ENCODE data around the gene GCK. TPM values are rescaled to one million over a fixed set of nuclear protein-coding genes. Genes with fewer than 3 reads are reported as not detected.

Gene GCK
- polyA plus RNA-seq (2011; rRNA removed): 0.35 and 0.47 TPM in 2 replicates
- 0.48 TPM in 1 of 2 replicates, not detected in the other for polyA minus RNA-seq (2011; rRNA and poly(A)+ RNA removed)

DNA sequence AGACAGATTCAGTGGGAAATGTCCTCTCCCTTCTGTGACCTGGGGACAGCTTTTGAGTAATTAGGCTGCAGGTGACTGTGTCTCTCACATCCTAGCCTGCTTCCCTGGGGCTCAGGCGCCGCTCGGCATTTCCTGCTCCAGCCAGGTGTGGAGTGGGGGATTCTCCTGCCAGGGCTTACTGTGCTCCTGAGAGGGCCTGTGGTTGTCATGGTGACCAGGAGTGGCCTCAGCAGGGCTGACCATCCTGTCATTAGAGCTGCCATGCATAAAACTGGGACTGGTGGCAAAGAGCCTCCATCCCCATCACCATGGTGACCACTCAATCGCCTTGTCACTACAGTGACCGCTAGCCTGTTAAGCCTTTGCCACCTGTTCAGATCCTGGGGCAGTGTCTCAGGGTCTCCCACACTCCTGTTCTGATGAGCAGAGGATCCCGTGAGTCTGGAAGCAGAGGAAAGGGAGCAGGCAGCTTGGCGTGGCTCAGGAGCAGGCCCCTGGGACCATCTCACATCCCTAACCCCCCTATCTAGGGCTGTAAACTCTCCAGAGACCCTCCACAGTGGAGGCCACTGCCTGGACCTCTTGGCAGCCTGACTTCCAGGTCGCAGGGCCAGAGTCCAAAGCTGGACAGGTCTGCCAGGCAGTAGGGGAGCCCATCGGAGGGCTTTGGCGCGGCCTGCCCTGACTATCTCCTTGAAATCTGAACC lies at the start of gene GCK:
Gene GCK (minus strand): TSS at position 154 of the 707 bp plus-strand sequence. CDS start 486 bp downstream, outside the sequence.
- ChIA-PET POLR2A (no interaction called here), CTCF (no interaction called here)
- peaks cover 8% of the 10 kb centered on the region for H3K27me3 ChIP-seq (ENCODE audit: control insufficient read depth, insufficient read depth, low read length)
- H3K9me3 ChIP-seq (ENCODE audit: control insufficient read depth, insufficient read depth, low read length): peaks cover 3% of the 10 kb centered on the region; the same call in 1 of the 2 replicates
- H3K27ac ChIP-seq (ENCODE audit: low read depth, low read length): no peak within 1 kb of the TSS
- TF ChIP-seq, protein P1, sequence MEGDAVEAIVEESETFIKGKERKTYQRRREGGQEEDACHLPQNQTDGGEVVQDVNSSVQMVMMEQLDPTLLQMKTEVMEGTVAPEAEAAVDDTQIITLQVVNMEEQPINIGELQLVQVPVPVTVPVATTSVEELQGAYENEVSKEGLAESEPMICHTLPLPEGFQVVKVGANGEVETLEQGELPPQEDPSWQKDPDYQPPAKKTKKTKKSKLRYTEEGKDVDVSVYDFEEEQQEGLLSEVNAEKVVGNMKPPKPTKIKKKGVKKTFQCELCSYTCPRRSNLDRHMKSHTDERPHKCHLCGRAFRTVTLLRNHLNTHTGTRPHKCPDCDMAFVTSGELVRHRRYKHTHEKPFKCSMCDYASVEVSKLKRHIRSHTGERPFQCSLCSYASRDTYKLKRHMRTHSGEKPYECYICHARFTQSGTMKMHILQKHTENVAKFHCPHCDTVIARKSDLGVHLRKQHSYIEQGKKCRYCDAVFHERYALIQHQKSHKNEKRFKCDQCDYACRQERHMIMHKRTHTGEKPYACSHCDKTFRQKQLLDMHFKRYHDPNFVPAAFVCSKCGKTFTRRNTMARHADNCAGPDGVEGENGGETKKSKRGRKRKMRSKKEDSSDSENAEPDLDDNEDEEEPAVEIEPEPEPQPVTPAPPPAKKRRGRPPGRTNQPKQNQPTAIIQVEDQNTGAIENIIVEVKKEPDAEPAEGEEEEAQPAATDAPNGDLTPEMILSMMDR (IDR thresholded peaks at IDR 0.05; ENCODE audit: low read depth, low read length): no peak
- H3K4me3 ChIP-seq (ENCODE audit: low read depth, low read length): no peak within 1 kb of the TSS
- no peak for DNase-seq (ENCODE audit: low read depth, low spot score)

DNA sequence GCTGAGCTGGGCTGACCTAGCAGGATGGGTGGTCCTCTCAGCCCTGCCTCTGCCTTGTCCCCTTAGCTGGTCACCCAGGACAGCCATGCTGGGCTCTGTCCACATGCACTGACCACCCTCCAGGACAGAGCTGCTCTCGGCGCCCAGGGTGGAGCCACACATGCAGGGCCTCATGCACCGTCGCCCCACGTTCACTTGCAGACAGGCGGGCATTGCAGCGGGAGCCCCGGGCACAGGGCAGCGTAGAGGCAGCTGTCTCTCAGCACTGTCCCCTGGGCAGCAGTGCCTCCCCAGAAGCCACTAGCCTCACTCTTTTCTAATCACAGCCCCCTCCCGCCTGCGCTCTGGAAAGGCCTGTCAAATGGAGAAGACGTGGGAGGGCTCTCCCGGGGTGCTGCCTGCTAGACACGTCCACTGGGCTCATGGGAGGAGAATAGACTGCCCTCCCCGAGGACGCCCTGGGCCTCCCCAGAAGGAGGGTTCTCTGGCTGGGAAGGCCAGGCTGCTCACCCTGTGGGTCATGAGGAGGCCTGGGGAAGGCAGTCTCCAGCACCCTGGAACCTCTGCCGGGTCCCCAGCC lies 49.0 kb upstream of the GCK start:
- ChIA-PET POLR2A (no interaction called here), CTCF (interaction anchor here (1.2 kb wide), 1 partner anchor 237 kb away, joined by 3 read pairs; no protein-coding TSS in a partner anchor)

DNA sequence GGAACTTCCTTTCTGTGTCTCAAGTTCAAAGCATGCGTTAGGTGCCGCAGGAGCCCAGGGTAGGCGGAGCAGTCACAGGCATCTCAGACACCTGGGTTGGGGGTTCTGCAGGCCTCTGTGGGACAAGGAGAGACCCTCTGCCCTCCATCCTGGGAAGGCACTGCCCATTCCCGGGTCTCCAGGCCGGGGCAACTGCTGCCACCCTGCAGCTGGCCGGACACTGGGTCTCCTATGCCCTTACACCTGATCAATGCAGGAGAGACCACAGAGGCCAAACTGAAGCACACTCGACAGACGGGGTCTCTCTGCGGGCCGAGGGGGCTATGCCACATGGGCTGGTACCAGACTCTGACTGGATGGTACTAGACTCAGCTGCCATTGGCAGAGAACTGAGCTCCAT lies 48.5 kb upstream of the GCK start:
- H3K27me3 ChIP-seq (ENCODE audit: control insufficient read depth, insufficient read depth, low read length): peaks cover 38% of the 10 kb centered on the region

More for the DNA sequence above, 49.0 kb upstream of the GCK start:
- H3K27me3 ChIP-seq (ENCODE audit: control insufficient read depth, insufficient read depth, low read length): peaks cover 34% of the 10 kb centered on the region
- H3K4me3 ChIP-seq (ENCODE audit: low read depth, low read length): no peak overlapping the region
- TF ChIP-seq, protein P1 (IDR thresholded peaks at IDR 0.05; ENCODE audit: low read depth, low read length): no peak
- DNase-seq (ENCODE audit: low read depth, low spot score): no peak
- H3K27ac ChIP-seq (ENCODE audit: low read depth, low read length): no peak overlapping the region
- H3K9me3 ChIP-seq (ENCODE audit: control insufficient read depth, insufficient read depth, low read length): no peaks in the 10 kb centered on the region; the same call in 1 of the 2 replicates

DNA sequence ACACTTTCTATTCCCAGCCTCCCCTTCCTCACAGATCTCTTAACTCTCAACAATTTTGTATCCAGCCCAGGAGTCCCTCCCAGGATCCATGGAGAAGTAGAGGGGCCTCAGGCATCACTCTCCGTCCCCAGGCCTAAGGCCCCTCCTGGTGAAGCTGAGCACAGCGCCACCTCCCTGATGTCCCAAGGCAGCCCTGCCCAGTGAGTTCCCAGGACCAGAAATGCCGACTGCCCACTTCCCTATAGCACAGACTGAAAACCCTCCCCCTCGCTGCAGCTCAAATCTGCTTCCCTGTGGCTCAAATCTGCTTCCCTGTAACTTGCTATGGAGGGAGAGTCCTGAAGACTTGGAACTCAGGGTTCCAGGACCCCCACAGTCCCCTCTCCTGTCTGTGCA lies 47.1 kb upstream of the GCK start:
- CTCF ChIA-PET: interaction anchor here (0.7 kb wide), 1 partner anchor 8 kb away, joined by 3 read pairs; no protein-coding TSS in a partner anchor
- peaks cover 41% of the 10 kb centered on the region for H3K27me3 ChIP-seq (ENCODE audit: control insufficient read depth, insufficient read depth, low read length)
- DNase-seq (ENCODE audit: low read depth, low spot score): no peak
- H3K4me3 ChIP-seq (ENCODE audit: low read depth, low read length): no peak overlapping the region
- no peaks in the 10 kb centered on the region; the same call in 1 of the 2 replicates for H3K9me3 ChIP-seq (ENCODE audit: control insufficient read depth, insufficient read depth, low read length)
- POLR2A ChIA-PET: no interaction called here
- TF ChIP-seq, protein P1 (IDR thresholded peaks at IDR 0.05; ENCODE audit: low read depth, low read length): no peak
- no peak overlapping the region for H3K27ac ChIP-seq (ENCODE audit: low read depth, low read length)

More for the DNA sequence above, 48.5 kb upstream of the GCK start:
- TF ChIP-seq, protein P1 (IDR thresholded peaks at IDR 0.05; ENCODE audit: low read depth, low read length): no peak
- POLR2A ChIA-PET: no interaction called here
- no peak overlapping the region for H3K4me3 ChIP-seq (ENCODE audit: low read depth, low read length)
- no peak overlapping the region for H3K27ac ChIP-seq (ENCODE audit: low read depth, low read length)
- CTCF ChIA-PET: interaction anchor here (1.2 kb wide), 1 partner anchor 238 kb away, joined by 3 read pairs; no protein-coding TSS in a partner anchor
- H3K9me3 ChIP-seq (ENCODE audit: control insufficient read depth, insufficient read depth, low read length): no peaks in the 10 kb centered on the region; the same call in 1 of the 2 replicates
- DNase-seq (ENCODE audit: low read depth, low spot score): no peak

Measured in AG04450 (cell line).